ENCODE results near the gene JMJD6.
"Not testable (repeated sequence)": the region's sequence is repeated elsewhere in the genome, so short reads cannot be mapped to it uniquely, and the experiment has no call there.

JMJD6 gene

DNA sequence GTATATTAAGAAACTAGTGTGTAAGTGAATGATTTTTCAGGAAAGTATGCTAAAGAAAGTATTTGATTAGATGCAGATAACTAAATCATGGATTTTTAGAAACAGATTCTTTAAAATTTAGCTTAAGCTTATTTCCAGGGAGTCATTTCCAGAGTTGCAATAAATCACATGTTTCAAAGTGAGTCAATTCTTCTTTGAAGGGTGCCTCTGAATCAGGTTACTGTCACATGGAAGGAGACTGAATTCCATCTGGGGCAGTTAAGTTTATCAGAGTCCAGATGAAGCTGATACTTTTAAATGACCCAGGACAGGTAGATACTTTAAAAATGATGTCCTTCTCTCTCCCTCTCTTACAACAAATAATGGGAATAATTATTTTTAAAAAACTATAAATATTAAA lies 16.6 kb upstream of the JMJD6 start:
- no peaks in the 10 kb centered on the region for H3K4me1 ChIP-seq (ENCODE audit: insufficient read depth, insufficient read length)
- no peak overlapping the region for H3K9ac ChIP-seq (ENCODE audit: insufficient read length, low read depth)
- TF ChIP-seq YY1 (IDR thresholded peaks at IDR 0.05; ENCODE audit: insufficient read depth, insufficient read length) (no peak), SUZ12 (IDR thresholded peaks at IDR 0.05; ENCODE audit: extremely low read depth, insufficient read depth, insufficient read length) (no peak), ZNF274 (IDR thresholded peaks at IDR 0.05; ENCODE audit: low read depth, low read length) (no peak)
- no peak overlapping the region for H3K4me3 ChIP-seq (ENCODE audit: insufficient read length, low read depth)
- no peaks in the 10 kb centered on the region for H3K27me3 ChIP-seq (ENCODE audit: insufficient read depth, insufficient read length)
- peaks cover 55% of the 10 kb centered on the region for H3K36me3 ChIP-seq (ENCODE audit: insufficient read depth, insufficient read length, low read length)
- H3K9me3 ChIP-seq (ENCODE audit: insufficient read depth, low read length), result peaks cover 10% of the 10 kb centered on the region
- no peak for DNase-seq (ENCODE audit: low read depth, low spot score)

DNA sequence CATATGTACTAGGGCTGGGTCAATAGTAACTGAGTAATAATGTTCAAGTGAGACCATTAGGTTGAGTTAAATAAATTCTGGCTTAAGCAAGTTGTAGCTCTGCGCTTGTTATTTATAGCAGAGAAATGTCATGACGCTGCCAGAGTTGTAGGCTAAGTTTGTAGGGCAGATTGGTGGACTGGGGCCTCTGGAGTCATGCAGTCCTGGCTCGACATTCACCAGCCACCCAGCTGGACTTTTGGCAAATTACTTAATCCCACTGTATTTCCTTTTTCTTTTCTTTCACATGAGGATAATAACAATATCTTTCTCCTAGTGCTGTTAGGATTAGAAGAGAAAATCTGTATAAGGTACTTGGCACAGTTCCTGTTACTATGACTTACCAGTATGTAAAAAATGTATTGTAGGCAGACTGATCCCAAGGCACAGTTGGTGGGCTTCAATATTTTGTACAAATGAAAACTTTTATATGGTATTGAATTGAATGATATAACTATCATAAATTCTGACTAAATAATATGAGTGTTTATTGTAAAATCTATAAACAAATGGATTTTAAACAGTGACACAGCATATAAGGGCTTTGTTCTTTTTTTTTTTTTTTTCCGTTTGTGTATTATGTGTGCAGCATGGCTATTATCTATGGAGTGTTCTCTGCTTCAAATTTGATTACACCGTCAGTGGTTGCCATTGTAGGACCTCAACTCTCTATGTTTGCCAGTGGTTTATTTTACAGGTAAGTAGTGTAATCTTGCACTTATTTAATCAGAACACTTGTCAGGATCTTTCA lies 14.1 kb upstream of the JMJD6 start:
- Histone ChIP-seq H3K36me3 (ENCODE audit: insufficient read depth, insufficient read length, low read length) (peaks cover 59% of the 10 kb centered on the region), H3K9ac (ENCODE audit: insufficient read length, low read depth) (no peak overlapping the region), H3K4me3 (ENCODE audit: insufficient read length, low read depth) (no peak overlapping the region), H3K27me3 (ENCODE audit: insufficient read depth, insufficient read length) (no peaks in the 10 kb centered on the region), H3K4me1 (ENCODE audit: insufficient read depth, insufficient read length) (no peaks in the 10 kb centered on the region), H3K9me3 (ENCODE audit: insufficient read depth, low read length) (no peaks in the 10 kb centered on the region)
- no peak for TF ChIP-seq SUZ12 (IDR thresholded peaks at IDR 0.05; ENCODE audit: extremely low read depth, insufficient read depth, insufficient read length)
- no peak for TF ChIP-seq YY1 (IDR thresholded peaks at IDR 0.05; ENCODE audit: insufficient read depth, insufficient read length)
- no peak for TF ChIP-seq ZNF274 (IDR thresholded peaks at IDR 0.05; ENCODE audit: low read depth, low read length)
- DNase-seq (ENCODE audit: low read depth, low spot score), result no peak

DNA sequence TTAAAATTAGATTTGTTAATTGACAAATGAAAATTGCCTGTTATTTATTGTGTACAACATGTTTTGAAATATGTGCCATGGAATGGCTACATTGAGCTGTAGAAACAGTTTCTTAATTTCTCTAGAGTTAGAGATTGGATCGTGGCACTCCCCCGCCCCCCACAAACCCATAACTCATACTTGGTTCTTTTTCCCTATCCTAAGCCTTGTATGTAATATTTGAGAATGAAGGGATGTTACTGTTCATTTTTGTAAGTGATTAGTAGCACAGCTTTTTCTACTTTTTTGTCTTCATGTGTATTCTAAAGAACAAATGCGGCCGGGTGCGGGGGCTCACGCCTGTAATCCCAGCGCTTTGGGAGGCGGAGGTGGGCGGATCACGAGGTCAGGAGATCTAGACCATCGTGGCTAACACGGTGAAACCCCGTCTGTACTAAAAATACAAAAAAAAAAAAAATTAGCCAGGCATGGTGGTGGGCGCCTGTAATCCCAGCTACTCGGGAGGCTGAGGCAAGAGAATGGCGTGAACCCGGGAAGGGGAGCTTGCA lies 13.2 kb upstream of the JMJD6 start:
- H3K9me3 ChIP-seq (ENCODE audit: insufficient read depth, low read length); H3K4me1 ChIP-seq (ENCODE audit: insufficient read depth, insufficient read length); DNase-seq (ENCODE audit: low read depth, low spot score); H3K9ac ChIP-seq (ENCODE audit: insufficient read length, low read depth); H3K27me3 ChIP-seq (ENCODE audit: insufficient read depth, insufficient read length); H3K4me3 ChIP-seq (ENCODE audit: insufficient read length, low read depth): not testable (repeated sequence)
- H3K36me3 ChIP-seq (ENCODE audit: insufficient read depth, insufficient read length, low read length), result peaks cover 59% of the 10 kb centered on the region

DNA sequence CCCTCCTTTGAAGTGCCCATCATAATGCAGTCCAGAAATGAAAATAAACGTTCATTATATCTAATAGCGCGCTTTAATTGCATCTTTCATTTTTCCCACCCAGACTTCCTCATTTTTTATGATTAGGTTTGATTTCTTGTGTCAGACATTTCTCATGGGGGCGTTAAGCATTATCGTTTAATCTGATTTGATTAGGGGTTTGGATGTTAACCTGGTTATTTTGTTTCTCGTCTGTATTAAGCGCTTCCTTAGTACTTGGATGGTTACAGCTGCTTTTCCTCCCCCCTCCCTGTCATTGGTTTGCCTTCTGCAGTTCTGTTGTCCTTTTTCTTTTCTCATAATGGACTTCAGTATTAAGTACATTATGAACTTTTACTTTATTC lies 12.1 kb upstream of the JMJD6 start:
- no peak for DNase-seq (ENCODE audit: low read depth, low spot score)
- peak overlapping the region; percentile 99 for H3K9ac ChIP-seq (ENCODE audit: insufficient read length, low read depth)
- no peaks in the 10 kb centered on the region for H3K9me3 ChIP-seq (ENCODE audit: insufficient read depth, low read length)
- peak overlapping the region; percentile 85 for H3K4me3 ChIP-seq (ENCODE audit: insufficient read length, low read depth)
- TF ChIP-seq YY1 (IDR thresholded peaks at IDR 0.05; ENCODE audit: insufficient read depth, insufficient read length) (no peak), SUZ12 (IDR thresholded peaks at IDR 0.05; ENCODE audit: extremely low read depth, insufficient read depth, insufficient read length) (no peak), ZNF274 (IDR thresholded peaks at IDR 0.05; ENCODE audit: low read depth, low read length) (no peak)
- H3K4me1 ChIP-seq (ENCODE audit: insufficient read depth, insufficient read length), result no peaks in the 10 kb centered on the region
- no peaks in the 10 kb centered on the region for H3K27me3 ChIP-seq (ENCODE audit: insufficient read depth, insufficient read length)
- H3K36me3 ChIP-seq (ENCODE audit: insufficient read depth, insufficient read length, low read length), result peaks cover 59% of the 10 kb centered on the region

DNA sequence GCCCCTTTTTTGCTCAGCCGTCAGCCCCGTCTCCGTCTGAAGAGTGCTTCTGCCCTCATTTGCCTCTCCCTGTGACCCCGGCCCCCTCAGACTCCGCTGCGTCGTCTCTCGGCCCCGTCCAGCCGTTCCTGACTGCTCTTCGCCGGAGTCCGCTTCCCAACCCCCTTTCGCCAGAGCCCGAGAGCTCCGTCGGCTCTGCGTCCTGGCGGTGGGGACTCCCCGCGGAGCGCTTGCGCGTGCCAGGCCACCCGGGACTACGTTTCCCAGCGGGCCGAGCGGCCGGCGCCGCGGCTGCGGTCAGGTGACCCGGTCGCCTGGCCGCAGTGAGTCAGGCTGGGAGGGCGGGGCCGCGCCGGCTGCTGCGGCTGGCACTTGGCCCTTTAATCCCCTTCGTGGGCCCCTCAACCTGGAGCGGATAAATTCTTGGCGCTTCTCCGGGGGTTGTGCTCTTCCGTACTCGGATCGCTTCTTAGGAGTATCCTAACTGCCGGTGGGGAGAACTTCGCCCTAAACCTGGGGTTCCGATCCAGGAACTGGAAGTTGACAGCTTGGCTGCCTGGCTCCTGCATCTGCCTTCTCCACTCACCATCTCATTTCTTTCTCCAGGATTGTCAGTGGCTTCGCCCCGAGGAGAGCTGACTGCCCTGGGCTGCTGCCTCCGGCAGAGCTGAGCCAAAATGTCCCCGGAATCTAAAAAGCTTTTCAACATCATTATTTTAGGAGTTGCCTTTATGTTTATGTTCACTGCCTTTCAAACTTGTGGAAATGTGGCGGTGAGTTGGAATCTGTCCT lies 11.5 kb upstream of the JMJD6 start, which contains the start of gene MFSD11:
MFSD11 (plus strand) TSS at position 444 of the 792 bp plus-strand sequence; CDS start at position 678, 234 bp downstream.
- DNase-seq (ENCODE audit: low read depth, low spot score), result peak; percentile 88
- Histone ChIP-seq H3K9me3 (ENCODE audit: insufficient read depth, low read length) (no peaks in the 10 kb centered on the region), H3K9ac (ENCODE audit: insufficient read length, low read depth) (peak within 1 kb of the TSS; percentile 100), H3K27me3 (ENCODE audit: insufficient read depth, insufficient read length) (no peaks in the 10 kb centered on the region), H3K36me3 (ENCODE audit: insufficient read depth, insufficient read length, low read length) (peaks cover 59% of the 10 kb centered on the region), H3K4me1 (ENCODE audit: insufficient read depth, insufficient read length) (no peaks in the 10 kb centered on the region), H3K4me3 (ENCODE audit: insufficient read length, low read depth) (peak within 1 kb of the TSS; percentile 100)
- no peak for TF ChIP-seq ZNF274 (IDR thresholded peaks at IDR 0.05; ENCODE audit: low read depth, low read length)
- TF ChIP-seq SUZ12 (IDR thresholded peaks at IDR 0.05; ENCODE audit: extremely low read depth, insufficient read depth, insufficient read length), result no peak
- TF ChIP-seq YY1 (IDR thresholded peaks at IDR 0.05; ENCODE audit: insufficient read depth, insufficient read length), result no peak

- no peaks in the 10 kb centered on the region for H3K27me3 ChIP-seq (ENCODE audit: insufficient read depth, insufficient read length)
- no peaks in the 10 kb centered on the region for H3K4me1 ChIP-seq (ENCODE audit: insufficient read depth, insufficient read length)
- peaks cover 61% of the 10 kb centered on the region for H3K36me3 ChIP-seq (ENCODE audit: insufficient read depth, insufficient read length, low read length)
- peak; percentile 94 for DNase-seq (ENCODE audit: low read depth, low spot score)
- H3K9ac ChIP-seq (ENCODE audit: insufficient read length, low read depth), result peak within 1 kb of the TSS; percentile 100
- peak within 1 kb of the TSS; percentile 100 for H3K4me3 ChIP-seq (ENCODE audit: insufficient read length, low read depth)
- TF ChIP-seq YY1 (IDR thresholded peaks at IDR 0.05; ENCODE audit: insufficient read depth, insufficient read length), result peak; percentile 88
- no peak for TF ChIP-seq ZNF274 (IDR thresholded peaks at IDR 0.05; ENCODE audit: low read depth, low read length)
- no peaks in the 10 kb centered on the region for H3K9me3 ChIP-seq (ENCODE audit: insufficient read depth, low read length)
These were observed 10.8 kb upstream of the JMJD6 start, which contains the start of gene SRSF2 for GRCh38 chr17:76737082-76737675. TSS of gene SRSF2 (minus strand) at chr17:76737331. CDS start at chr17:76737160, 171 bp downstream.

Data from NT2/D1 (cell line).